OCI-LY1 (cell line): ENCODE measurements around the gene TBCD.

Experiments used
- CTCF ChIP-seq: fragments of 200-600 bp; sonication (generic), shearing (Covaris generic); IDR thresholded peaks from 2 replicates; pipeline ENCODE4 v1.5.1; 2017; ENCODE audit warnings: mild to moderate bottlenecking, antibody characterized with exemption, low read length, moderate library complexity, mixed read lengths
- EZH2 ChIP-seq: fragments of 200-600 bp; sonication (generic), shearing (Covaris generic); IDR thresholded peaks from 2 replicates; pipeline ENCODE4 v1.8.0; 2017; ENCODE audit warnings: borderline replicate concordance, mixed run types, mild to moderate bottlenecking, antibody characterized with exemption, low read length, moderate library complexity, mixed read lengths

GRCh38 chr17:82979718-82980117 lies 227.9 kb downstream of the TBCD start:
- TF ChIP-seq CTCF = no peak
- no peak for TF ChIP-seq EZH2
